Medulla oblongata (tissue), 1 donor: ENCODE data around the gene PGA5.

Experiments used
- DNase-seq: peaks from one replicate; pipeline ENCODE4 v3.0.0-alpha.2; 2015; ENCODE audit errors: extremely low spot score

Gene PGA5

GRCh38 chr11:61294717-61295595, 54.0 kb downstream of the PGA5 start, which contains the start of gene VWCE:
VWCE (minus strand) TSS chr11:61295316; CDS start chr11:61295037, 279 bp downstream.
- peak; percentile 48 for DNase-seq

- no peak for DNase-seq
Observed at GRCh38 chr11:61295596-61295926, 54.6 kb downstream of the PGA5 start.

GRCh38 chr11:61297341-61297740, 56.4 kb downstream of the PGA5 start:
- DNase-seq: no peak

GRCh38 chr11:61297746-61298145, 56.8 kb downstream of the PGA5 start:
- DNase-seq: peak; percentile 68

GRCh38 chr11:61298663-61299244, 57.8 kb downstream of the PGA5 start:
- no peak for DNase-seq
